Caco-2 (cell line): ENCODE data around the gene NT5M. TPM values are rescaled to one million over a fixed set of nuclear protein-coding genes. Genes with fewer than 3 reads are reported as not detected.

Experiments
- BruUV-seq: library from RNA; stranded (reverse); fragments of 400-500 nt; replicated peaks from 2 replicates; lab custom pipeline; 2021; lab: Mats Ljungman, UMichigan
- CTCF ChIA-PET: fragments of 300-600 bp; sonication (Branson Sonifier 250); formaldehyde crosslinking; loops from one replicate; lab custom pipeline; 2022; ENCODE audit warnings: antibody characterized with exemption; lab: Charles Lee
- POLR2A ChIA-PET: fragments of 300-600 bp; sonication (Branson Sonifier 250); formaldehyde crosslinking; loops from one replicate; lab custom pipeline; 2022; ENCODE audit warnings: antibody characterized with exemption; lab: Charles Lee
- DNase-seq, 2 experiments: peaks; one replicate each; pipeline versions ENCODE4 v3.0.0 to v3.0.0-alpha.2; 2020 to 2022
- H3K27me3 ChIP-seq: replicated peaks from 2 replicates; pipeline ENCODE4 v1.6.0; 2011; ENCODE audit warnings: low read length; ENCODE audit not compliant: control insufficient read depth, insufficient read depth
- H3K36me3 ChIP-seq: 2 replicates; pipeline ENCODE4 v1.5.1; 2011; ENCODE audit warnings: low read length; ENCODE audit not compliant: control insufficient read depth, insufficient read depth
- H3K4me1 ChIP-seq: fragments of 250-450 bp; sonication (Bioruptor Pico); 2 replicates; pipeline ENCODE4 v1.5.1; 2020; ENCODE audit warnings: mild to moderate bottlenecking
- H3K4me3 ChIP-seq: 2 replicates; pipeline ENCODE4 v1.5.1; 2011; ENCODE audit warnings: low read depth, mild to moderate bottlenecking, control low read depth, low read length
- H3K9me3 ChIP-seq: fragments of 250-450 bp; sonication (Bioruptor Pico); 2 replicates; pipeline ENCODE4 v1.5.1; 2020; ENCODE audit warnings: mild to moderate bottlenecking, moderate library complexity
- H3K27ac Mint-ChIP-seq: one replicate; pipeline ENCODE4 v1.8.0; 2022; ENCODE audit warnings: mixed read lengths; ENCODE audit not compliant: unreplicated experiment
- H3K27me3 Mint-ChIP-seq: one replicate; pipeline ENCODE4 v1.8.0; 2022; ENCODE audit warnings: mixed read lengths; ENCODE audit not compliant: insufficient read depth, unreplicated experiment
- H3K36me3 Mint-ChIP-seq: one replicate; pipeline ENCODE4 v1.8.0; 2022; ENCODE audit warnings: mild to moderate bottlenecking, mixed read lengths; ENCODE audit not compliant: insufficient read depth, unreplicated experiment
- H3K4me1 Mint-ChIP-seq: one replicate; pipeline ENCODE4 v1.8.0; 2022; ENCODE audit warnings: low read depth, mixed read lengths; ENCODE audit not compliant: unreplicated experiment
- H3K4me3 Mint-ChIP-seq: one replicate; pipeline ENCODE4 v1.8.0; 2022; ENCODE audit warnings: mild to moderate bottlenecking, moderate library complexity, mixed read lengths; ENCODE audit not compliant: unreplicated experiment
- H3K9me3 Mint-ChIP-seq: one replicate; pipeline ENCODE4 v1.8.0; 2022; ENCODE audit warnings: mixed read lengths; ENCODE audit not compliant: unreplicated experiment
- intact Hi-C: fragments of 100-400 bp; cut with micrococcal nuclease; formaldehyde crosslinking; loops from one replicate; pipeline ENCODE4 v1.10.0; 2022; ENCODE audit not compliant: unreplicated experiment
- total RNA-seq: library from RNA; stranded (reverse); gene quantifications from 2 replicates; pipeline ENCODE4 v1.2.3, GENCODE V29; 2022
- TF ChIP-seq, protein P1 (sequence below), 2 experiments: fragments of 200-600 bp in 1 of 2; IDR thresholded peaks; 1 replicate in 1 of 2; 2 replicates in 1 of 2; pipeline versions ENCODE4 v1.5.1 to v1.8.0; 2011 to 2022; ENCODE audit warnings: antibody characterized with exemption in 1 of 2, control low read depth in 1 of 2, inconsistent platforms in 1 of 2, low read depth in 1 of 2, low read length in 1 of 2, mild to moderate bottlenecking in 1 of 2, moderate library complexity in 1 of 2; ENCODE audit not compliant: insufficient read depth in 1 of 2, severe bottlenecking in 1 of 2, unreplicated experiment in 1 of 2

NT5M gene
- total RNA-seq, 1 experiment from 2014 or later: 1.3 TPM

DNA sequence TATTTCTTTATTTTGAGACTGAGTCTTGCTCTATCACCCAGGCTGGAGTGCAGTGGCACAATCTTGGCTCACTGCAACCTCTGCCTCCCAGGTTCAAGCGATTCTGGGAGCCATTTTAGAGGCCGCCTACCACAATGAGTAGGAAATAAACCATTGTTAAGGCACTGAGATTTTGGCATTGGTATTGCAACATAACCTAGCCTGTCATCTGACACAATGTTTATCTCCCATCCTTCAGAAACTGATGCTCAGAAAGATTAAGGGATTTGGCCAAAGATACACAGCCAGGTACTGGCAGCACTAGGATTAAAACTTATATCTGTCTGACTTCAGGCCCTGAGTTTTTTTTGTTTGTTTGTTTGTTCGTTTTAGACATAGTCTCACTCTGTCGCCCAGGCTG, 14.1 kb upstream of the NT5M start:
- Histone ChIP-seq H3K4me1 (no peaks in the 10 kb centered on the region), H3K4me3 (no peak overlapping the region), H3K9me3 (no peaks in the 10 kb centered on the region), H3K27me3 (no peaks in the 10 kb centered on the region), H3K36me3 (no peaks in the 10 kb centered on the region)
- Mint-ChIP-seq H3K36me3 (no peaks in the 10 kb centered on the region), H3K9me3 (no peaks in the 10 kb centered on the region), H3K4me3 (no peak overlapping the region), H3K4me1 (no peaks in the 10 kb centered on the region), H3K27me3 (no peaks in the 10 kb centered on the region), H3K27ac (no peak overlapping the region)
- intact Hi-C loops: no loop called here
- ChIA-PET CTCF (no interaction called here), POLR2A (no interaction called here)
- no peak for DNase-seq
- BruUV-seq: no TSS peak
- TF ChIP-seq, protein P1, sequence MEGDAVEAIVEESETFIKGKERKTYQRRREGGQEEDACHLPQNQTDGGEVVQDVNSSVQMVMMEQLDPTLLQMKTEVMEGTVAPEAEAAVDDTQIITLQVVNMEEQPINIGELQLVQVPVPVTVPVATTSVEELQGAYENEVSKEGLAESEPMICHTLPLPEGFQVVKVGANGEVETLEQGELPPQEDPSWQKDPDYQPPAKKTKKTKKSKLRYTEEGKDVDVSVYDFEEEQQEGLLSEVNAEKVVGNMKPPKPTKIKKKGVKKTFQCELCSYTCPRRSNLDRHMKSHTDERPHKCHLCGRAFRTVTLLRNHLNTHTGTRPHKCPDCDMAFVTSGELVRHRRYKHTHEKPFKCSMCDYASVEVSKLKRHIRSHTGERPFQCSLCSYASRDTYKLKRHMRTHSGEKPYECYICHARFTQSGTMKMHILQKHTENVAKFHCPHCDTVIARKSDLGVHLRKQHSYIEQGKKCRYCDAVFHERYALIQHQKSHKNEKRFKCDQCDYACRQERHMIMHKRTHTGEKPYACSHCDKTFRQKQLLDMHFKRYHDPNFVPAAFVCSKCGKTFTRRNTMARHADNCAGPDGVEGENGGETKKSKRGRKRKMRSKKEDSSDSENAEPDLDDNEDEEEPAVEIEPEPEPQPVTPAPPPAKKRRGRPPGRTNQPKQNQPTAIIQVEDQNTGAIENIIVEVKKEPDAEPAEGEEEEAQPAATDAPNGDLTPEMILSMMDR (IDR thresholded peaks at IDR 0.05; ENCODE audit: insufficient read depth in 1 of 2, low read depth in 1 of 2, low read length in 1 of 2, severe bottlenecking in 1 of 2, unreplicated experiment in 1 of 2): no peak

DNA sequence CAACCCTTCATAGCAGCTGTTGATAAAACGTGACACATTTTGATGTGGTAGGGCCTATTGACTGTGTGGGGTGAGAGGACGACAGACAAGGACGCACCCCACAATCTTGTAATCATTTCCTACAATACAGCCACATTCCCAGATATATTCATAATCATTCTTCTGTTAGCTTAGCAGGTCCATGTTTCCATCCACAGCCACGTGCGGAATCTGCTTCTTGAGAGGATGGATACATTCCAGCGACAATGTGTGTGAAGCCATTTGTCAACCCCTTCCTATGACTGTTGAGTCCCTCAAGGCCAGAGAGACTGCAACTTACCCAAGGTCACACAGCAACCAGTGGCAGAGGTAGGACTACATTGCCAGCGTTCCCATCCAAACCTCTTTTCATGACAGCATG, 13.5 kb upstream of the NT5M start:
- Histone ChIP-seq H3K4me1 (no peaks in the 10 kb centered on the region), H3K27me3 (no peaks in the 10 kb centered on the region), H3K36me3 (no peaks in the 10 kb centered on the region), H3K4me3 (no peak overlapping the region), H3K9me3 (no peaks in the 10 kb centered on the region)
- no TSS peak for BruUV-seq
- Mint-ChIP-seq H3K4me3 (no peak overlapping the region), H3K9me3 (no peaks in the 10 kb centered on the region), H3K27ac (no peak overlapping the region), H3K27me3 (no peaks in the 10 kb centered on the region), H3K4me1 (no peaks in the 10 kb centered on the region), H3K36me3 (no peaks in the 10 kb centered on the region)
- TF ChIP-seq, protein P1 (IDR thresholded peaks at IDR 0.05; ENCODE audit: insufficient read depth in 1 of 2, low read depth in 1 of 2, low read length in 1 of 2, severe bottlenecking in 1 of 2, unreplicated experiment in 1 of 2): no peak
- CTCF ChIA-PET: no interaction called here
- intact Hi-C loops: no loop called here
- POLR2A ChIA-PET: no interaction called here
- no peak for DNase-seq

DNA sequence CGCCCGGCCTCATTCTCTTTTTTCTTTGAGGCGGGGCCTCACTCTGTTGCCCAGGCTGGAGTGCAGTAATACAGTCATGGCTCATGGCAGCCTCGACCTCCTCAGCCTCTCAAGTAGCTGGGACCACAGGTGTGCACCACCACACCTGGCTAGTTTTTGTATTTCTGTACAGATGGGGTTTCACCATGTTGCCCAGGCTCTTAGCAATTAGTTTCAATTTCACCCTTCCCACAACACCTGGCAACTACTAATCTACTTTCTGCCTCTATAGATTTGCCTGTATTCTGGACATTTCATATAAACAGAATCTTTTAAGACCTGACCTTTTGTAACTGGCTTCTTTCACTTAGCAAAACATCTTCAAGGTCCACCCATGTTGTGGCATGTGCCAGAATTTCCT, 8.0 kb upstream of the NT5M start:
- H3K9me3 ChIP-seq: no peaks in the 10 kb centered on the region
- CTCF ChIA-PET: no interaction called here
- H3K27ac Mint-ChIP-seq: no peak overlapping the region
- H3K36me3 Mint-ChIP-seq: no peaks in the 10 kb centered on the region
- no peaks in the 10 kb centered on the region for H3K36me3 ChIP-seq
- H3K27me3 ChIP-seq: no peaks in the 10 kb centered on the region
- POLR2A ChIA-PET: no interaction called here
- no peak for DNase-seq
- no peaks in the 10 kb centered on the region for H3K4me1 Mint-ChIP-seq
- intact Hi-C loops: no loop called here
- TF ChIP-seq, protein P1 (IDR thresholded peaks at IDR 0.05; ENCODE audit: insufficient read depth in 1 of 2, low read depth in 1 of 2, low read length in 1 of 2, severe bottlenecking in 1 of 2, unreplicated experiment in 1 of 2): no peak
- H3K4me3 ChIP-seq: no peak overlapping the region
- no TSS peak for BruUV-seq
- no peaks in the 10 kb centered on the region for H3K9me3 Mint-ChIP-seq
- H3K4me1 ChIP-seq: no peaks in the 10 kb centered on the region; the same call in 1 of the 2 replicates
- H3K27me3 Mint-ChIP-seq: no peaks in the 10 kb centered on the region
- H3K4me3 Mint-ChIP-seq: no peak overlapping the region
